SK-N-SH (cell line): Measurements from ENCODE around the gene PRKAB1. TPM values are rescaled to one million over a fixed set of nuclear protein-coding genes. Genes with fewer than 3 reads are reported as not detected.

Source experiments
- CTCF ChIA-PET: fragments of 300-600, 350-600 bp; formaldehyde crosslinking; extraction: SDS; loops from one replicate; lab custom pipeline; 2021; lab: Yijun Ruan, JAX
- POLR2A ChIA-PET: fragments of 350-600 bp; sonication (Branson Sonifier 250); formaldehyde crosslinking; extraction: SDS; loops from one replicate; lab custom pipeline; 2020; ENCODE audit warnings: antibody characterized with exemption, inconsistent platforms; lab: Yijun Ruan, JAX
- DNase-seq: peaks from one replicate; pipeline ENCODE4 v3.0.0; 2012
- H2AFZ ChIP-seq: fragments of 200-600 bp; sonication (generic); 2 replicates; pipeline ENCODE4 v1.8.1; 2016; ENCODE audit warnings: antibody characterized with exemption, mild to moderate bottlenecking, low read depth
- H3F3A ChIP-seq: fragments of 200-600 bp; sonication (generic); replicated peaks from 2 replicates; pipeline ENCODE3; 2016; ENCODE audit warnings: antibody characterized with exemption, mild to moderate bottlenecking; ENCODE audit not compliant: insufficient read depth
- H3K27ac ChIP-seq, 2 experiments: fragments of 200-500 bp in 1 of 2; fragments of 200-600 bp in 1 of 2; sonication (Bioruptor generic) in 1 of 2; sonication (generic), shearing (Covaris generic) in 1 of 2; 2 replicates each; pipeline versions ENCODE4 v1.5.1 to v1.6.1; 2014 to 2016; ENCODE audit warnings: low read depth in 2 of 2, inconsistent platforms in 1 of 2, low read length in 1 of 2, mild to moderate bottlenecking in 1 of 2, mixed read lengths in 1 of 2
- H3K27me3 ChIP-seq: fragments of 200-600 bp; sonication (generic), shearing (Covaris generic); 2 replicates; pipeline ENCODE4 v1.6.1; 2016; ENCODE audit warnings: mixed run types; ENCODE audit not compliant: insufficient read depth
- H3K36me3 ChIP-seq, 2 experiments: fragments of 200-500 bp in 1 of 2; fragments of 200-600 bp in 1 of 2; sonication (Bioruptor generic) in 1 of 2; sonication (generic) in 1 of 2; replicated peaks in 1 of 2; 2 replicates each; pipeline versions ENCODE3 to v1.5.1; 2014 to 2016; ENCODE audit warnings: low read length in 1 of 2, mild to moderate bottlenecking in 1 of 2; ENCODE audit not compliant: insufficient read depth in 2 of 2, control insufficient read depth in 1 of 2
- H3K4me1 ChIP-seq, 2 experiments: fragments of 200-500 bp in 1 of 2; fragments of 200-600 bp in 1 of 2; sonication (Bioruptor generic) in 1 of 2; sonication (generic), shearing (Covaris generic) in 1 of 2; 2 replicates each; pipeline versions ENCODE4 v1.5.1 to v1.6.1; 2014 to 2016; ENCODE audit warnings: low read depth in 1 of 2, low read length in 1 of 2, mixed run types in 1 of 2; ENCODE audit not compliant: insufficient read depth in 2 of 2, control insufficient read depth in 1 of 2
- H3K4me2 ChIP-seq: fragments of 200-600 bp; sonication (generic), shearing (Covaris generic); 2 replicates; pipeline ENCODE4 v1.6.1; 2017; ENCODE audit warnings: mixed run types
- H3K4me3 ChIP-seq, 2 experiments: fragments of 200-500 bp in 1 of 2; fragments of 200-600 bp in 1 of 2; sonication (Bioruptor generic) in 1 of 2; sonication (generic), shearing (Covaris generic) in 1 of 2; 2 replicates each; pipeline versions ENCODE4 v1.5.1 to v1.8.1; 2014 to 2016; ENCODE audit warnings: low read depth in 2 of 2, inconsistent platforms in 1 of 2, low read length in 1 of 2, mild to moderate bottlenecking in 1 of 2, mixed read lengths in 1 of 2, moderate library complexity in 1 of 2
- H3K79me2 ChIP-seq: fragments of 200-600 bp; sonication (generic); 2 replicates; pipeline ENCODE4 v1.8.1; 2017; ENCODE audit warnings: mild to moderate bottlenecking; ENCODE audit not compliant: insufficient read depth
- H3K9ac ChIP-seq: fragments of 200-600 bp; sonication (generic); 2 replicates; pipeline ENCODE4 v1.6.1; 2017; ENCODE audit warnings: mixed run types
- H3K9me2 ChIP-seq: fragments of 200-600 bp; sonication (generic); 2 replicates; pipeline ENCODE4 v1.6.1; 2017; ENCODE audit warnings: mixed run types
- H3K9me3 ChIP-seq: fragments of 200-600 bp; sonication (generic); 2 replicates; pipeline ENCODE4 v1.6.1; 2017; ENCODE audit warnings: mixed run types, mild to moderate bottlenecking, moderate library complexity
- H4K20me1 ChIP-seq: fragments of 200-600 bp; sonication (generic); 2 replicates; pipeline ENCODE4 v1.6.1; 2017; ENCODE audit warnings: mild to moderate bottlenecking, mixed run types; ENCODE audit not compliant: insufficient read depth
- FOSL2 ChIP-seq: IDR thresholded peaks from 2 replicates; pipeline ENCODE4 v1.4.0; 2012; ENCODE audit warnings: low read depth, mild to moderate bottlenecking, moderate library complexity, borderline replicate concordance
- FOXM1 ChIP-seq: IDR thresholded peaks from 2 replicates; pipeline ENCODE4 v1.4.0; 2012; ENCODE audit warnings: low read depth, mild to moderate bottlenecking
- GABPA ChIP-seq: IDR thresholded peaks from 2 replicates; pipeline ENCODE4 v1.4.0; 2012; ENCODE audit warnings: low read depth, mild to moderate bottlenecking
- IRF3 ChIP-seq: fragments of 150-350 bp; IDR thresholded peaks from 2 replicates; pipeline ENCODE4 v1.6.1; 2016; ENCODE audit warnings: mild to moderate bottlenecking, low read depth, low read length
- JUND ChIP-seq: IDR thresholded peaks from 2 replicates; pipeline ENCODE4 v1.4.0; 2012
- MXI1 ChIP-seq: IDR thresholded peaks from 2 replicates; pipeline ENCODE4 v1.6.1; 2012; ENCODE audit warnings: mild to moderate bottlenecking, low read depth, low read length, improper control_type of control experiment
- NFIC ChIP-seq: IDR thresholded peaks from 2 replicates; pipeline ENCODE4 v1.4.0; 2012; ENCODE audit warnings: borderline replicate concordance
- NRF1 ChIP-seq: IDR thresholded peaks from 2 replicates; pipeline ENCODE4 v1.6.1; 2012; ENCODE audit warnings: low read depth, mild to moderate bottlenecking, low read length
- POLR2AphosphoS5 ChIP-seq: IDR thresholded peaks from 2 replicates; pipeline ENCODE4 v1.6.1; 2012; ENCODE audit warnings: low read depth, low read length
- RAD21 ChIP-seq: IDR thresholded peaks from 2 replicates; pipeline ENCODE4 v1.6.1; 2012; ENCODE audit warnings: mild to moderate bottlenecking, low read length
- RCOR1 ChIP-seq: fragments of 150-350 bp; IDR thresholded peaks from 2 replicates; pipeline ENCODE4 v1.6.1; 2017; ENCODE audit warnings: antibody characterized with exemption, low read length
- RFX5 ChIP-seq: IDR thresholded peaks from 2 replicates; pipeline ENCODE4 v1.6.1; 2012; ENCODE audit warnings: mild to moderate bottlenecking, improper control_type of control experiment, low read length
- TEAD4 ChIP-seq: IDR thresholded peaks from 2 replicates; pipeline ENCODE4 v1.4.0; 2012; ENCODE audit warnings: mild to moderate bottlenecking, borderline replicate concordance; ENCODE audit not compliant: insufficient read depth
- WGBS: methylation state at CpG from one replicate; pipeline ENCODE4 v1.1.6; 2017; ENCODE audit warnings: low lambda C conversion rate; 5-methylcytosine and 5-hydroxymethylcytosine counted together
- polyA plus RNA-seq, 3 experiments: library from polyadenylated mRNA; depleted of rRNA; stranded (reverse); fragments of >200 nt; gene quantifications; 2 replicates each; pipeline ENCODE4 v1.2.3, GENCODE V29; 2012

Gene PRKAB1
- polyA plus RNA-seq, 1 of the 3 experiments (the other 2 are of a cell fraction) = 28.9 TPM

- H3K9ac ChIP-seq = no peak overlapping the region
These were observed 13.2 kb downstream of the PRKAB1 start for GRCh38 chr12:119681111-119681510.

GRCh38 chr12:119681728-119682638, 14.1 kb downstream of the PRKAB1 start:
- H4K20me1 ChIP-seq = no peaks in the 10 kb centered on the region
- no peaks in the 10 kb centered on the region; a peak in 1 of 4 replicates for H3K4me1 ChIP-seq
- no peaks in the 10 kb centered on the region for H3K79me2 ChIP-seq
- H2AFZ ChIP-seq = no peak overlapping the region
- ChIA-PET POLR2A (no interaction called here), CTCF (interaction anchor here (1.0 to 2.8 kb wide), 3 partner anchors 13 to 122 kb away, joined by 3 to 15 read pairs (median 10); partner anchors contain the start of gene PRKAB1)
- H3K4me3 ChIP-seq = no peak overlapping the region
- H3K27ac ChIP-seq = no peak overlapping the region
- no peak for DNase-seq
- 91% methylated on average over 9 of the region's 9 CpGs for WGBS
- peaks cover 28 to 54% of the 10 kb centered on the region in 2 experiments for H3K36me3 ChIP-seq
- H3F3A ChIP-seq = peaks cover 25% of the 10 kb centered on the region
- H3K27me3 ChIP-seq = no peaks in the 10 kb centered on the region
- H3K4me2 ChIP-seq = no peak overlapping the region
- TF ChIP-seq MXI1 (no peak), RFX5 (no peak), GABPA (no peak), NFIC (no peak), FOSL2 (no peak), TEAD4 (no peak), JUND (no peak), POLR2AphosphoS5 (0 out of 2 replicates have a peak, but pooled peaks have one; percentile 28)
- no peaks in the 10 kb centered on the region for H3K9me2 ChIP-seq
- H3K9ac ChIP-seq = no peak overlapping the region
- H3K9me3 ChIP-seq = no peaks in the 10 kb centered on the region

More at GRCh38 chr12:119681111-119681510, 13.2 kb downstream of the PRKAB1 start:
- WGBS = 92% methylated on average over 4 of the region's 8 CpGs
- ChIA-PET POLR2A (no interaction called here), CTCF (interaction anchor here (1.0 to 2.8 kb wide), 4 partner anchors 13 to 123 kb away, joined by 3 to 15 read pairs (median 6); partner anchors contain the start of gene PRKAB1)
- Histone ChIP-seq H3K9me2 (no peaks in the 10 kb centered on the region), H3F3A (peaks cover 25% of the 10 kb centered on the region), H3K4me1 (no peaks in the 10 kb centered on the region; a peak in 1 of 4 replicates), H4K20me1 (no peaks in the 10 kb centered on the region), H3K79me2 (no peaks in the 10 kb centered on the region), H3K27ac (no peak overlapping the region), H3K4me3 (no peak overlapping the region), H2AFZ (no peak overlapping the region), H3K27me3 (no peaks in the 10 kb centered on the region), H3K9me3 (no peaks in the 10 kb centered on the region), H3K4me2 (no peak overlapping the region), H3K36me3 (peaks cover 33 to 62% of the 10 kb centered on the region in 2 experiments)
- TF ChIP-seq IRF3 (no peak), NRF1 (no peak), FOXM1 (no peak), RCOR1 (no peak), RAD21 (no peak), TEAD4 (no peak)
- DNase-seq = no peak
